Tibial nerve (tissue), 4 donors: ENCODE data around the gene THSD4.

ENCODE experiments used
- CTCF ChIP-seq, 5 experiments: fragments of 200-600 bp in 3 of 5; fragments of 450-650 bp in 2 of 5; sonication (generic) in 3 of 5; IDR thresholded peaks; one replicate each; pipeline ENCODE4 v1.5.1; 2016 to 2019; ENCODE audit warnings: antibody characterized with exemption in 5 of 5, mild to moderate bottlenecking in 3 of 5, moderate library complexity in 2 of 5
- EP300 ChIP-seq, 2 donors: sonication (generic); formaldehyde crosslinking; IDR thresholded peaks; one replicate each; pipeline ENCODE4 v1.6.1; 2017; ENCODE audit warnings: antibody characterized with exemption in 2 of 2, mild to moderate bottlenecking in 1 of 2
- POLR2A ChIP-seq, 2 donors: fragments of 450-650 bp; IDR thresholded peaks; one replicate each; pipeline ENCODE4 v1.6.1; 2017; ENCODE audit warnings: antibody characterized with exemption in 2 of 2, mild to moderate bottlenecking in 2 of 2, moderate library complexity in 2 of 2

GRCh38 chr15:71790081-71790480 lies 674.8 kb downstream of the THSD4 start:
- no peak for TF ChIP-seq EP300 (IDR thresholded peaks at IDR 0.05)
- no peak for TF ChIP-seq CTCF (IDR thresholded peaks at IDR 0.05)
- TF ChIP-seq POLR2A (IDR thresholded peaks at IDR 0.05) = no peak
